Measurements from ENCODE around the gene TGFBR3L. TPM values are rescaled to one million over a fixed set of nuclear protein-coding genes. Genes with fewer than 3 reads are reported as not detected.

TGFBR3L gene
- total RNA-seq, 2 donors from 2014 or later = not detected

DNA sequence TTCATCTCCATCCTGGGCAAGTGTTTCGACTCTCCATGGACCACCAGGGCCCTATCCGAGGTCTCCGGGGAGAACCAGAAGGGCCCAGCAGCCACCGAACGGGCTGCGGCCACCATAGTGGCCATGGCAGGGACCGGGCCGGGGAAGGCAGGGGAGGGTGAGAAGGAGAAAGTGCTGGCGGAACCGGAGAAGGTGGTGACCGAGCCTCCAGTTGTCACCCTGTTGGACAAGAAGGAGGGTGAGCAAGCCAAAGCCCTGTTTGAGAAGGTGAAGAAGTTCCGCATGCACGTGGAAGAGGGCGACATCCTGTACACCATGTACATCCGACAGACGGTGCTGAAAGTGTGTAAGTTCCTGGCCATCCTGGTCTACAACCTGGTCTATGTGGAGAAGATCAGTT lies 15.7 kb upstream of the TGFBR3L start:
- H3K4me3 ChIP-seq = no peak overlapping the region
- no peak for DNase-seq (ENCODE audit: low spot score)
- no peaks in the 10 kb centered on the region for H3K9me3 ChIP-seq
- H3K4me1 ChIP-seq (ENCODE audit: control insufficient read depth in 1 of 2, low read depth in 2 of 2) = peaks cover 5 to 9% of the 10 kb centered on the region in 2 donors
- ATAC-seq (ENCODE audit: insufficient number of reproducible peaks, low FRiP score, low read depth) = no peak
- no peak overlapping the region for H3K27ac ChIP-seq
- H3K27me3 ChIP-seq (replicated peaks; ENCODE audit: insufficient read depth) = no peaks in the 10 kb centered on the region
- no peaks in the 10 kb centered on the region for H3K36me3 ChIP-seq
- TF ChIP-seq, protein P1, sequence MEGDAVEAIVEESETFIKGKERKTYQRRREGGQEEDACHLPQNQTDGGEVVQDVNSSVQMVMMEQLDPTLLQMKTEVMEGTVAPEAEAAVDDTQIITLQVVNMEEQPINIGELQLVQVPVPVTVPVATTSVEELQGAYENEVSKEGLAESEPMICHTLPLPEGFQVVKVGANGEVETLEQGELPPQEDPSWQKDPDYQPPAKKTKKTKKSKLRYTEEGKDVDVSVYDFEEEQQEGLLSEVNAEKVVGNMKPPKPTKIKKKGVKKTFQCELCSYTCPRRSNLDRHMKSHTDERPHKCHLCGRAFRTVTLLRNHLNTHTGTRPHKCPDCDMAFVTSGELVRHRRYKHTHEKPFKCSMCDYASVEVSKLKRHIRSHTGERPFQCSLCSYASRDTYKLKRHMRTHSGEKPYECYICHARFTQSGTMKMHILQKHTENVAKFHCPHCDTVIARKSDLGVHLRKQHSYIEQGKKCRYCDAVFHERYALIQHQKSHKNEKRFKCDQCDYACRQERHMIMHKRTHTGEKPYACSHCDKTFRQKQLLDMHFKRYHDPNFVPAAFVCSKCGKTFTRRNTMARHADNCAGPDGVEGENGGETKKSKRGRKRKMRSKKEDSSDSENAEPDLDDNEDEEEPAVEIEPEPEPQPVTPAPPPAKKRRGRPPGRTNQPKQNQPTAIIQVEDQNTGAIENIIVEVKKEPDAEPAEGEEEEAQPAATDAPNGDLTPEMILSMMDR (IDR thresholded peaks at IDR 0.05) = no peak

DNA sequence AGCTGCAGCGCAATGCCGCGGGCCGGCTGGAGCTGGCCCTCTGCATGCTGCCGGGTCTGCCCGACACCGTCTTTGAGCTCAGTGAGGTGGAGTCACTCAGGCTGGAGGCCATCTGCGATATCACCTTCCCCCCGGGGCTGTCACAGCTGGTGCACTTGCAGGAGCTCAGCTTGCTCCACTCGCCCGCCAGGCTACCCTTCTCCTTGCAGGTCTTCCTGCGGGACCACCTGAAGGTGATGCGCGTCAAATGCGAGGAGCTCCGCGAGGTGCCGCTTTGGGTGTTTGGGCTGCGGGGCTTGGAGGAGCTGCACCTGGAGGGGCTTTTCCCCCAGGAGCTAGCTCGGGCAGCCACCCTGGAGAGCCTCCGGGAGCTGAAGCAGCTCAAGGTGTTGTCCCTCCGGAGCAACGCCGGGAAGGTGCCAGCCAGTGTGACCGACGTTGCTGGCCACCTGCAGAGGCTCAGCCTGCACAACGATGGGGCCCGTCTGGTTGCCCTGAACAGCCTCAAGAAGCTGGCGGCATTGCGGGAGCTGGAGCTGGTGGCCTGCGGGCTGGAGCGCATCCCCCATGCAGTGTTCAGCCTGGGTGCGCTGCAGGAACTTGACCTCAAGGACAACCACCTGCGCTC lies 14.8 kb upstream of the TGFBR3L start:
- ATAC-seq (ENCODE audit: insufficient number of reproducible peaks, low FRiP score, low read depth) (no peak), DNase-seq (ENCODE audit: low spot score) (no peak)
- Histone ChIP-seq H3K9me3 (no peaks in the 10 kb centered on the region), H3K27me3 (replicated peaks; ENCODE audit: insufficient read depth) (no peaks in the 10 kb centered on the region), H3K4me1 (ENCODE audit: control insufficient read depth in 1 of 2, low read depth in 2 of 2) (peaks cover 9 to 16% of the 10 kb centered on the region in 2 donors), H3K27ac (no peak overlapping the region), H3K36me3 (no peaks in the 10 kb centered on the region), H3K4me3 (no peak overlapping the region)
- TF ChIP-seq, protein P1 (IDR thresholded peaks at IDR 0.05) = no peak

DNA sequence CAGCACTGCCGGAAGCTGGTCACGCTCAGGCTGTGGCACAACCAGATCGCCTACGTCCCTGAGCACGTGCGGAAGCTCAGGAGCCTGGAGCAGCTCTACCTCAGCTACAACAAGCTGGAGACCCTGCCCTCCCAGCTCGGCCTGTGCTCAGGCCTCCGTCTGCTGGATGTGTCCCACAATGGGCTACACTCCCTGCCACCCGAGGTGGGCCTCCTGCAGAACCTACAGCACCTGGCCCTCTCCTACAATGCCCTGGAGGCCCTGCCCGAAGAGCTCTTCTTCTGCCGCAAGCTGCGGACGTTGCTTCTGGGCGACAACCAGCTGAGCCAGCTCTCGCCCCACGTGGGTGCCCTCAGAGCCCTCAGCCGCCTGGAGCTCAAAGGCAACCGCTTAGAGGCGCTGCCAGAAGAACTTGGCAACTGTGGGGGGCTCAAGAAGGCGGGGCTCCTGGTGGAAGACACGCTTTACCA lies 14.2 kb upstream of the TGFBR3L start:
- H3K27ac ChIP-seq = no peak overlapping the region
- TF ChIP-seq, protein P1 (IDR thresholded peaks at IDR 0.05) = no peak
- ATAC-seq (ENCODE audit: insufficient number of reproducible peaks, low FRiP score, low read depth) (no peak), DNase-seq (ENCODE audit: low spot score) (no peak)
- H3K4me1 ChIP-seq (ENCODE audit: control insufficient read depth in 1 of 2, low read depth in 2 of 2) = peaks cover 15 to 21% of the 10 kb centered on the region in 2 donors
- no peaks in the 10 kb centered on the region for H3K27me3 ChIP-seq (replicated peaks; ENCODE audit: insufficient read depth)
- H3K36me3 ChIP-seq = no peaks in the 10 kb centered on the region
- no peak overlapping the region for H3K4me3 ChIP-seq
- no peaks in the 10 kb centered on the region for H3K9me3 ChIP-seq

DNA sequence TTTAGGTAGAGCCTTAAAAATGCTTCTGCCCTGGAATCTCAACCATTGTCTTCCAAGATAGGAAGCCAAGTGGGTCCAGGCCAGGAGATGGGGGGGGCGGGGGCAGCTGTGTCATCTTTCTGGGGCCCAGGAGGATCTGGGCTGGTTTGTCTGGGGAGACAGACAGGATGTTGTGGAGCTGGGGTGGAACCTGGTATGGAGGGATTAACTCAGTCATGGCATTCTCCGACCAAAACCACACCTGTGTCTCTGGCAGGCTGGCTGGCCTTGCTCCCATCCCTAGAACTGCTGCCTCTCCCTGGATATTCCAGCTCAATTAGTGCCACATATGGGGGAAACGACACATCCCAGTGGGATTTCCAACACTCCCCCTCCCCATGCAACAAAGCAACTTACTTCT lies 13.7 kb upstream of the TGFBR3L start:
- ATAC-seq (ENCODE audit: insufficient number of reproducible peaks, low FRiP score, low read depth) (no peak), DNase-seq (ENCODE audit: low spot score) (no peak)
- Histone ChIP-seq H3K4me1 (ENCODE audit: control insufficient read depth in 1 of 2, low read depth in 2 of 2) (peaks cover 15 to 26% of the 10 kb centered on the region in 2 donors), H3K27ac (no peak overlapping the region), H3K9me3 (no peaks in the 10 kb centered on the region), H3K4me3 (no peak overlapping the region), H3K36me3 (no peaks in the 10 kb centered on the region), H3K27me3 (replicated peaks; ENCODE audit: insufficient read depth) (no peaks in the 10 kb centered on the region)
- TF ChIP-seq, protein P1 (IDR thresholded peaks at IDR 0.05) = no peak

DNA sequence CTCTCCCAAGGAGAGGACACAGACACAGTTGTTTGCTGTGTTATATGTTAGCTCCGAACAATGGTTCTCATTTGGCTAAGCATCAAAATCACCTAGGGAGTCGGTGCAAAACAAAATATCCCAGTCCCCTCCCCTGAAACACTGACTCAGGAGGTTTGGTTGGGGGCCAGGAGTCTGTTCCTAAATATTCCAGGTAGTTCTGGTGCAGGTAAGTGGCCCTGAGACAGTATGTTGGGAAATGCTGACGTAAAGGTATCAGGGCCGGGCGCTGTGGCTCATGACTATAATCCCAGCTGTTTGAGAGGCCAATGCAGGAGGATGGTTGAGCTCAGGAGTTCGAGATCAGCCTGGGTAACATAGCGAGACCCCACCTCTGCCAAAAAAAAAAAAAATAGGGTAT lies 13.3 kb upstream of the TGFBR3L start:
- H3K4me1 ChIP-seq (ENCODE audit: control insufficient read depth in 1 of 2, low read depth in 2 of 2) = peaks cover 15 to 30% of the 10 kb centered on the region in 2 donors
- no peak overlapping the region for H3K27ac ChIP-seq
- no peak for ATAC-seq (ENCODE audit: insufficient number of reproducible peaks, low FRiP score, low read depth)
- H3K27me3 ChIP-seq (replicated peaks; ENCODE audit: insufficient read depth) = no peaks in the 10 kb centered on the region
- TF ChIP-seq, protein P1 (IDR thresholded peaks at IDR 0.05) = no peak
- H3K36me3 ChIP-seq = no peaks in the 10 kb centered on the region
- H3K9me3 ChIP-seq = no peaks in the 10 kb centered on the region
- no peak overlapping the region for H3K4me3 ChIP-seq
- DNase-seq (ENCODE audit: low spot score) = no peak
